ENCODE results near the gene ZNF511.

GRCh38 chr10:133295426-133296320 lies 13.0 kb upstream of the ZNF511 start:
- TF ChIP-seq, protein P1, sequence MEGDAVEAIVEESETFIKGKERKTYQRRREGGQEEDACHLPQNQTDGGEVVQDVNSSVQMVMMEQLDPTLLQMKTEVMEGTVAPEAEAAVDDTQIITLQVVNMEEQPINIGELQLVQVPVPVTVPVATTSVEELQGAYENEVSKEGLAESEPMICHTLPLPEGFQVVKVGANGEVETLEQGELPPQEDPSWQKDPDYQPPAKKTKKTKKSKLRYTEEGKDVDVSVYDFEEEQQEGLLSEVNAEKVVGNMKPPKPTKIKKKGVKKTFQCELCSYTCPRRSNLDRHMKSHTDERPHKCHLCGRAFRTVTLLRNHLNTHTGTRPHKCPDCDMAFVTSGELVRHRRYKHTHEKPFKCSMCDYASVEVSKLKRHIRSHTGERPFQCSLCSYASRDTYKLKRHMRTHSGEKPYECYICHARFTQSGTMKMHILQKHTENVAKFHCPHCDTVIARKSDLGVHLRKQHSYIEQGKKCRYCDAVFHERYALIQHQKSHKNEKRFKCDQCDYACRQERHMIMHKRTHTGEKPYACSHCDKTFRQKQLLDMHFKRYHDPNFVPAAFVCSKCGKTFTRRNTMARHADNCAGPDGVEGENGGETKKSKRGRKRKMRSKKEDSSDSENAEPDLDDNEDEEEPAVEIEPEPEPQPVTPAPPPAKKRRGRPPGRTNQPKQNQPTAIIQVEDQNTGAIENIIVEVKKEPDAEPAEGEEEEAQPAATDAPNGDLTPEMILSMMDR (IDR thresholded peaks at IDR 0.05; ENCODE audit: low read depth, low read length, poor library complexity, severe bottlenecking): no peak
- no peak for TF ChIP-seq EZH2phosphoT487 (IDR thresholded peaks at IDR 0.05; ENCODE audit: borderline replicate concordance, low read length)

Data from DOHH2 (cell line).